ENCODE results near the gene PMF1.

GRCh38 chr1:156194300-156194652, 18.5 kb upstream of the PMF1 start:
- no peak for TF ChIP-seq CTCF (conservative IDR thresholded peaks at IDR 0.05)
- TF ChIP-seq ZFX (IDR thresholded peaks at IDR 0.05), result no peak
